B cell (primary cell): ENCODE measurements around the gene PIP4P1. TPM values are rescaled to one million over a fixed set of nuclear protein-coding genes. Genes with fewer than 3 reads are reported as not detected.

ENCODE experiments used
- ATAC-seq: fragments of 200-7000 bp; cut with Tn5 transposase; one replicate; pipeline ENCODE4 v1.10.0; 2021; ENCODE audit warnings: low read depth, mild to moderate bottlenecking, moderate number of reproducible peaks, moderate library complexity
- CTCF ChIA-PET: fragments of 350-600 bp; sonication (Branson Sonifier 250); formaldehyde crosslinking; loops from one replicate; lab custom pipeline; 2021; ENCODE audit warnings: antibody characterized with exemption, inconsistent platforms; lab: Charles Lee
- POLR2A ChIA-PET: fragments of 350-600 bp; sonication (Branson Sonifier 250); formaldehyde crosslinking; loops from one replicate; lab custom pipeline; 2021; ENCODE audit warnings: antibody characterized with exemption; lab: Charles Lee
- DNase-seq: peaks from one replicate; pipeline ENCODE4 v3.0.0; 2013
- H2AFZ ChIP-seq: 2 replicates; pipeline ENCODE4 v1.6.1; 2012; ENCODE audit warnings: mild to moderate bottlenecking, low read depth, low read length; ENCODE audit not compliant: insufficient read depth, poor library complexity, severe bottlenecking
- H3K27ac ChIP-seq, 2 donors: 1 replicate in 1 of 2; 2 replicates in 1 of 2; pipeline ENCODE4 v1.5.1; 2012 to 2013; ENCODE audit warnings: low read length in 2 of 2, mild to moderate bottlenecking in 2 of 2, moderate library complexity in 1 of 2
- H3K27me3 ChIP-seq, 4 experiments: fragments of 200-600 bp in 1 of 4; sonication (generic) in 1 of 4; replicated peaks in 1 of 4; 1 replicate in 2 of 4; 2 replicates in 2 of 4; pipeline versions ENCODE4 v1.6.1 to v1.7.0; 2013 to 2016; ENCODE audit warnings: low read length in 3 of 4, mild to moderate bottlenecking in 2 of 4, mixed read lengths in 1 of 4, moderate library complexity in 1 of 4; ENCODE audit not compliant: insufficient read depth in 4 of 4, control insufficient read depth in 3 of 4; ENCODE audit errors: control extremely low read depth in 1 of 4
- H3K36me3 ChIP-seq, 2 experiments: replicated peaks in 1 of 2; 1 replicate in 1 of 2; 2 replicates in 1 of 2; pipeline versions ENCODE4 v1.6.1 to v1.7.1; 2013; ENCODE audit warnings: low read length in 1 of 2; ENCODE audit not compliant: insufficient read depth in 2 of 2, control insufficient read depth in 1 of 2; ENCODE audit errors: control extremely low read depth in 1 of 2, extremely low read depth in 1 of 2
- H3K4me1 ChIP-seq, 2 donors: fragments of 200-600 bp in 1 of 2; sonication (generic) in 1 of 2; 1 replicate in 1 of 2; 2 replicates in 1 of 2; pipeline versions ENCODE4 v1.5.1 to v1.6.1; 2013 to 2017; ENCODE audit warnings: low read length in 2 of 2; ENCODE audit not compliant: control insufficient read depth in 2 of 2, insufficient read depth in 2 of 2
- H3K4me2 ChIP-seq: replicated peaks from 2 replicates; pipeline ENCODE3; 2012; ENCODE audit warnings: mild to moderate bottlenecking, low read depth, low read length; ENCODE audit not compliant: poor library complexity, severe bottlenecking
- H3K4me3 ChIP-seq, 5 experiments: fragments of 200-600 bp in 1 of 5; sonication (generic) in 1 of 5; 1 replicate in 3 of 5; 2 replicates in 2 of 5; pipeline versions ENCODE4 v1.5.1 to v1.7.0; 2011 to 2016; ENCODE audit warnings: low read length in 4 of 5, mild to moderate bottlenecking in 4 of 5, low read depth in 2 of 5, control low read depth in 1 of 5, moderate library complexity in 1 of 5; ENCODE audit not compliant: insufficient read depth in 1 of 5; ENCODE audit errors: control extremely low read depth in 1 of 5, extremely low read depth in 1 of 5
- H3K79me2 ChIP-seq: fragments of 200-600 bp; sonication (generic); one replicate; pipeline ENCODE4 v1.6.0; 2016; ENCODE audit warnings: low read length; ENCODE audit not compliant: control insufficient read depth, insufficient read depth
- H3K9ac ChIP-seq: fragments of 200-600 bp; sonication (generic); 2 replicates; pipeline ENCODE4 v1.6.1; 2017; ENCODE audit warnings: mild to moderate bottlenecking, low read length, moderate library complexity
- H3K9me3 ChIP-seq, 3 donors: one replicate each; pipeline versions ENCODE4 v1.6.1 to v1.7.1; 2013; ENCODE audit warnings: low read length in 2 of 3; ENCODE audit not compliant: control insufficient read depth in 2 of 3, insufficient read depth in 1 of 3; ENCODE audit errors: control extremely low read depth in 1 of 3
- H4K20me1 ChIP-seq: 2 replicates; pipeline ENCODE4 v1.6.0; 2012; ENCODE audit warnings: mild to moderate bottlenecking, low read length; ENCODE audit not compliant: insufficient read depth, control insufficient read depth, poor library complexity, severe bottlenecking
- H3K27ac Mint-ChIP-seq: one replicate; pipeline ENCODE4 v1.8.0; 2021; ENCODE audit warnings: mixed read lengths
- H3K27me3 Mint-ChIP-seq: one replicate; pipeline ENCODE4 v1.8.0; 2021; ENCODE audit warnings: mixed read lengths
- H3K4me1 Mint-ChIP-seq: one replicate; pipeline ENCODE4 v1.8.0; 2021; ENCODE audit warnings: mixed read lengths
- H3K4me3 Mint-ChIP-seq: one replicate; pipeline ENCODE4 v1.8.0; 2021; ENCODE audit warnings: mixed read lengths
- H3K9me3 Mint-ChIP-seq: one replicate; pipeline ENCODE4 v1.8.0; 2022; ENCODE audit warnings: mixed read lengths; ENCODE audit not compliant: insufficient read depth
- EZH2 ChIP-seq: IDR thresholded peaks from 2 replicates; pipeline ENCODE4 v1.6.1; 2012; ENCODE audit warnings: borderline replicate concordance, low read depth, mild to moderate bottlenecking, moderate library complexity, low read length; ENCODE audit not compliant: insufficient read depth, poor library complexity, severe bottlenecking
- WGBS: methylation state at CpG from one replicate; pipeline ENCODE4 v1.1.5; 2013; ENCODE audit warnings: missing lambda C conversion rate; ENCODE audit not compliant: insufficient coverage; 5-methylcytosine and 5-hydroxymethylcytosine counted together
- intact Hi-C: fragments of 100-400 bp; cut with micrococcal nuclease; formaldehyde crosslinking; loops from one replicate; pipeline ENCODE4 v1.10.0; 2022
- polyA plus RNA-seq: library from polyadenylated mRNA; depleted of rRNA; stranded (reverse); fragments of >200 nt; gene quantifications from 2 replicates; pipeline ENCODE4 v1.2.3, GENCODE V29; 2012
- total RNA-seq, 2 donors: library from RNA; stranded (reverse); fragments of 120-200 nt in 1 of 2; gene quantifications; 1 replicate in 1 of 2; 2 replicates in 1 of 2; pipeline versions ENCODE4 v1.2.3 to v1.2.4, GENCODE V29; 2013 to 2022
- TF ChIP-seq, protein P1 (sequence below): fragments of 200-600 bp; IDR thresholded peaks from one replicate; pipeline ENCODE4 v1.8.0; 2022; ENCODE audit warnings: antibody characterized with exemption, mild to moderate bottlenecking

The PIP4P1 gene
- total and polyA plus RNA-seq, 2 donors (not counting 1 experiment from before 2014, with no cell fraction given) = 97.5 to 183 TPM

DNA sequence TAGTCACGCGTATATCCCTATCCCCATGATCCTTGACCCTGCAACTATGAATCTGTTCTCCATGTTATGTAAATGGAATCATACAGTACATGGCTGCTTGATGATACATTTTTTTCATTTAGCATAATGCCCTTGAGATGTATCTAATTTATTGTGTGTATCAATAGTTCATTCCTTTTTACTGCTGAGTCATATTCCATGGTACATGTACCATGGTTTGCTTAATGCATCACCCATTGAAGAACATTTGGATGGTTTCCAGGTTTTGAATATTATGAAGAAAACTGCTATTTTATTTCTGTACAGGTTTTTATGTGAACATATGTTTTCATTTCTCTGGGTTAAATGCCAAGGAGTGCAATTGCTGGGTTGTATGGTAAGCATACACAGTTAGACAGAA is 40.1 kb upstream of the PIP4P1 start:
- POLR2A ChIA-PET = no interaction called here
- H4K20me1 ChIP-seq = no peaks in the 10 kb centered on the region
- no peaks in the 10 kb centered on the region for H3K36me3 ChIP-seq
- H3K79me2 ChIP-seq = no peaks in the 10 kb centered on the region
- no peaks in the 10 kb centered on the region for H3K9me3 ChIP-seq
- peaks cover 14 to 16% of the 10 kb centered on the region in 2 donors for H3K4me1 ChIP-seq
- CTCF ChIA-PET = no interaction called here
- DNase-seq (no peak), ATAC-seq (no peak)
- Mint-ChIP-seq H3K4me1 (peaks cover 36% of the 10 kb centered on the region), H3K9me3 (no peaks in the 10 kb centered on the region), H3K4me3 (no peak overlapping the region), H3K27me3 (no peaks in the 10 kb centered on the region), H3K27ac (no peak overlapping the region)
- H2AFZ ChIP-seq = no peak overlapping the region
- H3K27me3 ChIP-seq = no peaks in the 10 kb centered on the region
- H3K27ac ChIP-seq = no peak overlapping the region
- no peak for TF ChIP-seq EZH2
- TF ChIP-seq, protein P1, sequence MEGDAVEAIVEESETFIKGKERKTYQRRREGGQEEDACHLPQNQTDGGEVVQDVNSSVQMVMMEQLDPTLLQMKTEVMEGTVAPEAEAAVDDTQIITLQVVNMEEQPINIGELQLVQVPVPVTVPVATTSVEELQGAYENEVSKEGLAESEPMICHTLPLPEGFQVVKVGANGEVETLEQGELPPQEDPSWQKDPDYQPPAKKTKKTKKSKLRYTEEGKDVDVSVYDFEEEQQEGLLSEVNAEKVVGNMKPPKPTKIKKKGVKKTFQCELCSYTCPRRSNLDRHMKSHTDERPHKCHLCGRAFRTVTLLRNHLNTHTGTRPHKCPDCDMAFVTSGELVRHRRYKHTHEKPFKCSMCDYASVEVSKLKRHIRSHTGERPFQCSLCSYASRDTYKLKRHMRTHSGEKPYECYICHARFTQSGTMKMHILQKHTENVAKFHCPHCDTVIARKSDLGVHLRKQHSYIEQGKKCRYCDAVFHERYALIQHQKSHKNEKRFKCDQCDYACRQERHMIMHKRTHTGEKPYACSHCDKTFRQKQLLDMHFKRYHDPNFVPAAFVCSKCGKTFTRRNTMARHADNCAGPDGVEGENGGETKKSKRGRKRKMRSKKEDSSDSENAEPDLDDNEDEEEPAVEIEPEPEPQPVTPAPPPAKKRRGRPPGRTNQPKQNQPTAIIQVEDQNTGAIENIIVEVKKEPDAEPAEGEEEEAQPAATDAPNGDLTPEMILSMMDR = no peak
- intact Hi-C loops = no loop called here
- H3K4me3 ChIP-seq = no peak overlapping the region
- H3K4me2 ChIP-seq = no peak overlapping the region
- no CpG with 5 or more reads among the region's 2 CpGs for WGBS
- H3K9ac ChIP-seq = no peak overlapping the region

DNA sequence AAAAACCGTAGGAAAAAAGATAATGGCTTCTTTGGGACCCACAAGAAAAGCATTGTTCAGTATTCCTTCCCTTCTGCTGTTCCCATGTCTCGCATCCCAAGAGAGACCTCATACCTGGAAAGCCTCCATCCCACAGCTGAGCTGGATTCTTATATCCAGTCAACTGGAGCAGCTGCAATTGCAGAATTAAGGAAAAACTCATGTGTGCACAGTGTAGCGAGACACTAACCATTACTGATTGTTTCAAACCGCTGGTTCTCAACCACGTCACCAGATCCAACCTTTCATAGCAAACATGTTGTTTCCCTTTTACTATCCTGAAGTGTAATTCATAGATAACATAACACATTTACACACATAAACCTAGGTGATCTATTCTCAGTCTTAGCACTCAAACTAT is 38.6 kb upstream of the PIP4P1 start:
- intact Hi-C loops = no loop called here
- Histone ChIP-seq H3K9me3 (no peaks in the 10 kb centered on the region), H3K4me2 (no peak overlapping the region), H3K4me3 (no peak overlapping the region), H4K20me1 (no peaks in the 10 kb centered on the region), H3K4me1 (peaks cover 19 to 21% of the 10 kb centered on the region in 2 donors), H3K79me2 (no peaks in the 10 kb centered on the region), H3K36me3 (no peaks in the 10 kb centered on the region), H2AFZ (no peak overlapping the region), H3K27ac (no peak overlapping the region), H3K9ac (no peak overlapping the region), H3K27me3 (no peaks in the 10 kb centered on the region)
- Mint-ChIP-seq H3K4me1 (peaks cover 46% of the 10 kb centered on the region), H3K4me3 (no peak overlapping the region), H3K27ac (no peak overlapping the region), H3K27me3 (no peaks in the 10 kb centered on the region), H3K9me3 (no peaks in the 10 kb centered on the region)
- POLR2A ChIA-PET = no interaction called here
- TF ChIP-seq EZH2 = no peak
- TF ChIP-seq, protein P1 = no peak
- 84% methylated on average over 5 of the region's 5 CpGs for WGBS
- no peak for DNase-seq
- ATAC-seq = no peak
- CTCF ChIA-PET = interaction anchor here (1.0 kb wide), 1 partner anchor 85 kb away, joined by 3 read pairs; no protein-coding TSS in a partner anchor
